GM06990 (cell line): Measurements from ENCODE around the gene CDC42BPB.

Experiments used
- DNase-seq: peaks from one replicate; pipeline ENCODE4 v3.0.0-alpha.2; 2011; ENCODE audit not compliant: insufficient read length; ENCODE audit errors: extremely low read depth
- H3K27me3 ChIP-seq: replicated peaks from 2 replicates; pipeline ENCODE4 v1.6.0; 2011; ENCODE audit warnings: low read length; ENCODE audit not compliant: control insufficient read depth, insufficient read depth
- H3K36me3 ChIP-seq: 2 replicates; pipeline ENCODE4 v1.5.1; 2011; ENCODE audit warnings: low read length; ENCODE audit not compliant: control insufficient read depth, insufficient read depth
- H3K4me3 ChIP-seq: replicated peaks from 2 replicates; pipeline ENCODE4 v1.5.1; 2011; ENCODE audit warnings: low read depth, mild to moderate bottlenecking, control low read depth, low read length
- TF ChIP-seq, protein P1 (sequence below): IDR thresholded peaks from 2 replicates; pipeline ENCODE4 v1.5.1; 2011; ENCODE audit warnings: low read length, control low read depth, mild to moderate bottlenecking, inconsistent platforms; ENCODE audit not compliant: insufficient read depth, poor library complexity, severe bottlenecking

The CDC42BPB gene

DNA sequence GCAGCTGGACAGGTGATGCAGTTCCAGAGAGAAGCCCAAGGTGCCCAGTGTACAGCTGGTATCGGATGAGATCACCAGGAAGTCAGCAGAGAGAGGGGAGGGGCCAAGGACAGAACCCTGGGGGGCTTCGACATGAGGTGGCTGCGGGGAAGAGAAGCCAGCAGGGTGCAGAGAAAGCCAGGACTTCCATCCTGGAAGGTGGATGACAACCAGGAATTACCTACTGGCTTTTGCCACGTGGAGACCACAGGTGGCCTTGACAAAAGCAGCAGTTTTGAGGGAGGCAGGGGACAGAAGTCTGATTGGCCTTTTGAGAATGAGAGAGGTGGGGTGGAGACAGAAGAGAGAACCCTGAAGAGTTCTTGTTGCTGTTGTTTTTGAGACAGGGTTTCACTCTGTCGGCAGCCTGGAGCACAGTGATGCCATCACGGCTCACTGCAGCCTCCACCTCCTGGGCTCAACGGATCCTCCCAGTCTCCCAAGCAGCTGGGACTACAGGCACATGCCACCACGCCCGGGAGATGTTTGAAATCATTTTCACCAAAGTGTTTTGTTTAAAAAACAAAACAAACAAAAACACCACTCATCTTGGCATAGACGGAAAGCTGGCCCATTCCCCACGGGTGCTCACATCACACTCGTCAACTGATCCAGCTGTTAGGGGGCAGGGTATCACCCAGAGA lies 35.2 kb downstream of the CDC42BPB start:
- no peak for DNase-seq
- H3K36me3 ChIP-seq: no peaks in the 10 kb centered on the region
- TF ChIP-seq, protein P1, sequence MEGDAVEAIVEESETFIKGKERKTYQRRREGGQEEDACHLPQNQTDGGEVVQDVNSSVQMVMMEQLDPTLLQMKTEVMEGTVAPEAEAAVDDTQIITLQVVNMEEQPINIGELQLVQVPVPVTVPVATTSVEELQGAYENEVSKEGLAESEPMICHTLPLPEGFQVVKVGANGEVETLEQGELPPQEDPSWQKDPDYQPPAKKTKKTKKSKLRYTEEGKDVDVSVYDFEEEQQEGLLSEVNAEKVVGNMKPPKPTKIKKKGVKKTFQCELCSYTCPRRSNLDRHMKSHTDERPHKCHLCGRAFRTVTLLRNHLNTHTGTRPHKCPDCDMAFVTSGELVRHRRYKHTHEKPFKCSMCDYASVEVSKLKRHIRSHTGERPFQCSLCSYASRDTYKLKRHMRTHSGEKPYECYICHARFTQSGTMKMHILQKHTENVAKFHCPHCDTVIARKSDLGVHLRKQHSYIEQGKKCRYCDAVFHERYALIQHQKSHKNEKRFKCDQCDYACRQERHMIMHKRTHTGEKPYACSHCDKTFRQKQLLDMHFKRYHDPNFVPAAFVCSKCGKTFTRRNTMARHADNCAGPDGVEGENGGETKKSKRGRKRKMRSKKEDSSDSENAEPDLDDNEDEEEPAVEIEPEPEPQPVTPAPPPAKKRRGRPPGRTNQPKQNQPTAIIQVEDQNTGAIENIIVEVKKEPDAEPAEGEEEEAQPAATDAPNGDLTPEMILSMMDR: no peak
- H3K27me3 ChIP-seq: no peaks in the 10 kb centered on the region
- no peak overlapping the region for H3K4me3 ChIP-seq

DNA sequence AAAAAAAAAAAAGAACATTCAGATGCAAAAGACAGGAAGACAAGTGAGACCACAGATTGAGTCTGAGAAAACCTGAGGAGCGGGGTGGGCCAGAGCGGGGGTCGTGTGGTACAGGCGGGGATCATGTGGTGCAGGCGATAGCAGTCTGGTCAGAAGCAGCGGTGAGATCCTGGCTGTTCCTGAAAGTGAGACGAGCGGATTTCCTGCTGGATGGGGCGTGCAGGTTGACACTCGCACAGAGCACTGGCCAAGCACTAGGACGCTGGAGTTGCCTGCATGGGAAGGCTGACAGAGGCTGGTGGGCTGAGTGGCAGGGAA lies 35.7 kb downstream of the CDC42BPB start:
- Histone ChIP-seq H3K4me3 (no peak overlapping the region), H3K27me3 (no peaks in the 10 kb centered on the region), H3K36me3 (no peaks in the 10 kb centered on the region)
- TF ChIP-seq, protein P1: no peak
- no peak for DNase-seq

DNA sequence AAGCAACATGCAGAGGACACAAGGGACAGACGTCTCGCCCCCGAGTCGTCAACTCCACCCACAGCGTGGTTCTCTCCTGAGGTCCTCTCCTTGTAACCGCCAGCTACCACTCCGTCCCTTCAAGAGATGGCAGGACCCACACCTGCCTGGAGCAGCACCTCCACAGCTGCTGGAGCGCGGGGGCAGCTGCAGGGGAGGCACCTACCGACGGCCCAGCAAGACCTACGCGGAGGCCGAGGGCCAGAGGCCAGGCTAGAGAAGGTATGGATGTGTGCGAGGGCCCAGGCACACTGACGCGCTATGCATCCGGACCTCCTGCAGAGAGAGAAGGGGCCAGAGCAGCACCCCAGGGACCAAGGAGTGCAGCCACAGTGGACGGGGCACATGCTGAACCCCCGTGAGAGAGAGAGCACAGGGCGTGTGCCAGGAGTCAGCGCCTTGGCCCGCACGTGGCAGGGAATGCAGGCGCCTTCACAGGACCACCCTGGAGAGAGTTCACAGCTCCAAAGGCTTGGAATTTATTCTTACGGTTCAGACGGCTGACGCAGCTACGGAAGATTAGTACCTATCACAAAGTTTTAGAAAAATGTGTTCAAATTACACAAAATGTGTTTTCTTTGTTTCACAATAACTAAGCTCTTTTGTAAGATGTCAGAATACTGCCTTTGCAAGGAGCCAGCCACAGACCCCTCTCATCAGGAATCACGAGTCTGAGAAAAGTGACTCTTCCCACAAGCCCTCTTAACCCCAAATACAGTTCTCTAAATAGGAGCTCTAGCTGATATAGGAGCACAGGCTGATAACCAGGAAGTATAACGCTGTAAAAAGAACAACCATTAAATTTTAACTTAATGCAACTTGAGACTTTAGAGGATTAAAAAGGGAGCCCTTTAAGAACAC lies 36.8 kb downstream of the CDC42BPB start:
- H3K27me3 ChIP-seq: no peaks in the 10 kb centered on the region
- no peak for DNase-seq
- H3K36me3 ChIP-seq: no peaks in the 10 kb centered on the region
- TF ChIP-seq, protein P1: no peak
- no peak overlapping the region for H3K4me3 ChIP-seq

DNA sequence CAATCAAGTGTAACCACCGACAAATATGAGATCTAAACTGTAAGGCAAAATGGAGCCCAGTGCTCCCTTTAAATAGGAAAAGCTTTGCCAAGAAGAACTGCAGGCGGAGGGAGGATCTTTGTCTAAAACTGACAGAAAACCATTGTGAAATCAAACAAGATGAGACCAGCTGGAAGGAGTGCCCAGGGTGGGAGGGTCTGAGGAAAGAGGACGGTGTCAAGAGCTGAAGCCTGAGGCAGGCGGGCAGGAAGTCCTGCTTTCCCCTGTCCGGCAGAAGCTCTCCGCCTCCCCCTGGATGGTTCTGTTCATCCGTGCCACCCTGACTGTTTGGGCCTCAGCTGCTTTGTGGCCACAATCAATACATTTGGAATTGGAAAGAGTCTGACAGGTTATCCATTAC lies 37.5 kb downstream of the CDC42BPB start:
- no peaks in the 10 kb centered on the region for H3K36me3 ChIP-seq
- H3K4me3 ChIP-seq: no peak overlapping the region
- no peaks in the 10 kb centered on the region for H3K27me3 ChIP-seq
- TF ChIP-seq, protein P1: no peak
- DNase-seq: no peak

DNA sequence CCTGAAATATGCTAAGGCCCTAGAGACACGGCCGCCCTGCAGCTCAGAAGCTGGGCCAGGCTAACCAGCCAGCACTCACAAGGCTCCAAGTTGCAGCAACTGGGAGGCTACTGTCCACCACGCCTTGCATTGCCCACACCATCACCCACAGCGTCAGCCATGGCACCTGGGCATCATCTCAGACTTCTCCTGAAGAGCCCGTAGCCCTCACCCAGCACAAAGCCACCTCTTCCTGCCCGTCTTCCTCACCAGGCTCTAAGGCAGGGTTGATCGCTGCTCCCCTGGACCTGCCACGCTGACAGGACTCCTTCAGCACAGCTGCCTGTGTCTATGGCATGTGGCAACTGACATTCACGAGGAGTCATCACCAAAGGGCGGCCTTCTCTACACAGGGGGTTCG lies 38.1 kb downstream of the CDC42BPB start:
- Histone ChIP-seq H3K4me3 (no peak overlapping the region), H3K27me3 (no peaks in the 10 kb centered on the region), H3K36me3 (no peaks in the 10 kb centered on the region)
- DNase-seq: no peak
- TF ChIP-seq, protein P1: no peak
